SU-DHL-6 (cell line): ENCODE measurements around the gene RBM8A.

Source experiments
- EZH2phosphoT487 ChIP-seq: fragments of 200-600 bp; sonication (generic), shearing (Covaris generic); conservative IDR thresholded peaks from 2 replicates; pipeline ENCODE4 v1.6.1; 2018; ENCODE audit warnings: mild to moderate bottlenecking, antibody characterized with exemption, low read length, moderate library complexity, mixed read lengths
- TF ChIP-seq, protein P1 (sequence below): fragments of 200-600 bp; sonication (generic); IDR thresholded peaks from one replicate; pipeline ENCODE4 v1.5.1; 2017; ENCODE audit warnings: antibody characterized with exemption, mild to moderate bottlenecking, low read length, moderate library complexity; ENCODE audit not compliant: insufficient read depth, poor library complexity, severe bottlenecking

- TF ChIP-seq, protein P1, sequence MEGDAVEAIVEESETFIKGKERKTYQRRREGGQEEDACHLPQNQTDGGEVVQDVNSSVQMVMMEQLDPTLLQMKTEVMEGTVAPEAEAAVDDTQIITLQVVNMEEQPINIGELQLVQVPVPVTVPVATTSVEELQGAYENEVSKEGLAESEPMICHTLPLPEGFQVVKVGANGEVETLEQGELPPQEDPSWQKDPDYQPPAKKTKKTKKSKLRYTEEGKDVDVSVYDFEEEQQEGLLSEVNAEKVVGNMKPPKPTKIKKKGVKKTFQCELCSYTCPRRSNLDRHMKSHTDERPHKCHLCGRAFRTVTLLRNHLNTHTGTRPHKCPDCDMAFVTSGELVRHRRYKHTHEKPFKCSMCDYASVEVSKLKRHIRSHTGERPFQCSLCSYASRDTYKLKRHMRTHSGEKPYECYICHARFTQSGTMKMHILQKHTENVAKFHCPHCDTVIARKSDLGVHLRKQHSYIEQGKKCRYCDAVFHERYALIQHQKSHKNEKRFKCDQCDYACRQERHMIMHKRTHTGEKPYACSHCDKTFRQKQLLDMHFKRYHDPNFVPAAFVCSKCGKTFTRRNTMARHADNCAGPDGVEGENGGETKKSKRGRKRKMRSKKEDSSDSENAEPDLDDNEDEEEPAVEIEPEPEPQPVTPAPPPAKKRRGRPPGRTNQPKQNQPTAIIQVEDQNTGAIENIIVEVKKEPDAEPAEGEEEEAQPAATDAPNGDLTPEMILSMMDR: no peak
- no peak for TF ChIP-seq EZH2phosphoT487
Measured at GRCh38 chr1:145886816-145887215, 40.5 kb downstream of the RBM8A start.
